Panc1 (cell line): ENCODE measurements around the gene OLIG2.

ENCODE experiments used
- CTCF ChIP-seq: fragments of 450-650 bp; IDR thresholded peaks from 2 replicates; pipeline ENCODE4 v1.5.1; 2017; ENCODE audit warnings: mild to moderate bottlenecking
- POLR2AphosphoS5 ChIP-seq: IDR thresholded peaks from 2 replicates; pipeline ENCODE4 v1.6.1; 2012; ENCODE audit warnings: mild to moderate bottlenecking, low read depth, low read length, moderate library complexity
- REST ChIP-seq, 2 experiments: IDR thresholded peaks; 2 replicates each; pipeline ENCODE4 v1.6.1; 2011 to 2012; ENCODE audit warnings: low read depth in 2 of 2, control low read depth in 1 of 2, low read length in 1 of 2, mild to moderate bottlenecking in 1 of 2, moderate library complexity in 1 of 2; ENCODE audit not compliant: insufficient read depth in 1 of 2
- SIN3A ChIP-seq: IDR thresholded peaks from 2 replicates; pipeline ENCODE4 v1.6.1; 2012; ENCODE audit warnings: low read depth, mild to moderate bottlenecking, low read length, moderate library complexity, borderline replicate concordance; ENCODE audit not compliant: insufficient read depth
- TCF7L2 ChIP-seq: IDR thresholded peaks from 2 replicates; pipeline ENCODE4 v1.6.1; 2011; ENCODE audit warnings: mild to moderate bottlenecking, low read depth, low read length, inconsistent platforms

GRCh38 chr21:33069994-33070743 lies 44.4 kb downstream of the OLIG2 start, which contains the start of gene OLIG1:
- no peak for TF ChIP-seq CTCF
- TF ChIP-seq REST (IDR thresholded peaks at IDR 0.05; ENCODE audit: insufficient read depth in 1 of 2, low read depth in 2 of 2, low read length in 1 of 2): no peak
- TF ChIP-seq TCF7L2: no peak
- TF ChIP-seq POLR2AphosphoS5: no peak
- TF ChIP-seq SIN3A: no peak
